HG03342 (cell line): ENCODE results near the gene CMTM1.

Experiments
- ATAC-seq: cut with Tn5 transposase; IDR thresholded peaks from one replicate; pipeline ENCODE4 v1.9.1; 2021; ENCODE audit warnings: mild to moderate bottlenecking, moderate library complexity; ENCODE audit not compliant: unreplicated experiment

CMTM1 gene

GRCh38 chr16:66566051-66566901, at the start of gene CMTM1:
Gene CMTM1 (plus strand): TSS chr16:66566439. CDS start chr16:66566514, 75 bp downstream.
- ATAC-seq, result no peak

- ATAC-seq, result no peak
Observed at GRCh38 chr16:66516509-66516807, 49.8 kb upstream of the CMTM1 start.

- ATAC-seq, result peak; percentile 97
Observed at GRCh38 chr16:66516808-66517585, 49.2 kb upstream of the CMTM1 start.

GRCh38 chr16:66517586-66518263, 48.5 kb upstream of the CMTM1 start:
- no peak for ATAC-seq

- no peak for ATAC-seq
Observed at GRCh38 chr16:66519482-66520373, 46.5 kb upstream of the CMTM1 start.

GRCh38 chr16:66520406-66521170, 45.7 kb upstream of the CMTM1 start:
- no peak for ATAC-seq

GRCh38 chr16:66521252-66521713, 45.0 kb upstream of the CMTM1 start:
- ATAC-seq, result no peak

- ATAC-seq, result peak; percentile 59
Observed at GRCh38 chr16:66521951-66522771, 44.1 kb upstream of the CMTM1 start.

GRCh38 chr16:66522816-66523590, 43.2 kb upstream of the CMTM1 start:
- no peak for ATAC-seq

GRCh38 chr16:66523861-66524354, 42.3 kb upstream of the CMTM1 start:
- peak; percentile 42 for ATAC-seq

GRCh38 chr16:66524601-66525164, 41.6 kb upstream of the CMTM1 start:
- ATAC-seq, result peak; percentile 62

- ATAC-seq, result no peak
Observed at GRCh38 chr16:66525396-66526180, 40.7 kb upstream of the CMTM1 start.

- no peak for ATAC-seq
Observed at GRCh38 chr16:66528294-66528693, 37.9 kb upstream of the CMTM1 start.

- no peak for ATAC-seq
Observed at GRCh38 chr16:66529475-66529874, 36.8 kb upstream of the CMTM1 start.

GRCh38 chr16:66534376-66534799, 31.9 kb upstream of the CMTM1 start:
- ATAC-seq, result no peak

GRCh38 chr16:66536525-66536924, 29.7 kb upstream of the CMTM1 start:
- no peak for ATAC-seq

- no peak for ATAC-seq
Observed at GRCh38 chr16:66537236-66537635, 29.0 kb upstream of the CMTM1 start.
